Neutrophil (primary cell): ENCODE measurements around the gene MAP3K15.

ENCODE experiments used
- H3K27ac ChIP-seq: fragments of 200-600 bp; sonication (generic); 2 replicates; pipeline ENCODE4 v1.5.1; 2016; ENCODE audit warnings: mild to moderate bottlenecking, moderate library complexity
- H3K27me3 ChIP-seq: fragments of 200-600 bp; sonication (generic); 2 replicates; pipeline ENCODE4 v1.6.0; 2016; ENCODE audit warnings: mild to moderate bottlenecking
- H3K36me3 ChIP-seq: fragments of 200-600 bp; sonication (generic); 2 replicates; pipeline ENCODE4 v1.5.1; 2017
- H3K4me1 ChIP-seq, 2 experiments: fragments of 200-600 bp in 1 of 2; sonication (generic) in 1 of 2; 1 replicate in 1 of 2; 2 replicates in 1 of 2; pipeline versions ENCODE4 v1.5.1 to v1.6.1; 2013 to 2016; ENCODE audit warnings: low read depth in 1 of 2, low read length in 1 of 2, mild to moderate bottlenecking in 1 of 2, moderate library complexity in 1 of 2; ENCODE audit not compliant: control insufficient read depth in 1 of 2, insufficient read depth in 1 of 2
- H3K4me3 ChIP-seq, 2 experiments: fragments of 200-600 bp in 1 of 2; sonication (generic) in 1 of 2; 1 replicate in 1 of 2; 2 replicates in 1 of 2; pipeline ENCODE4 v1.5.1; 2013 to 2016; ENCODE audit warnings: low read depth in 1 of 2, low read length in 1 of 2, mild to moderate bottlenecking in 1 of 2, moderate library complexity in 1 of 2
- H3K9me3 ChIP-seq: fragments of 200-600 bp; sonication (generic); 2 replicates; pipeline ENCODE4 v1.5.1; 2016
- TF ChIP-seq, protein P1 (sequence below): fragments of 200-600 bp; sonication (generic); IDR thresholded peaks from 2 replicates; pipeline ENCODE4 v1.5.1; 2016; ENCODE audit warnings: antibody characterized with exemption

The MAP3K15 gene

DNA sequence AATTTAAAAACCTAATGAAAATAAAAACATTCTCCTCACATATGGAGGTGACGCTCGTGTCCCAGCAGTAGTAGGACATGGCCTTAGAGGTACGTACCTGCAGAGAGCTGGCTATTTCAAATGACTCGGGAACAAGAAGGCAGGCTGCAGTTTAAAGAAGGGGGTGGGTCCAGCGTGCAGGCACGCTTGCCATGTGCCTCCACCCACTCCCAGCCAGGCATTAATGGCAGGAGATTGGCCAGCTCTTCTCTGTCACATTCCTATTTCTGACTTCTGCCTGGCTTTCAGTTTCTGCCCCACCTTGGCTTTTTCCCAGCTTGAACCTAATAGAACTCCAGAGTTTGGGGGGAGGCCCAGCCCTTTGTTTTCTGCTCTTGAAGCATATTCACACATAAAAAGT lies 154.4 kb downstream of the MAP3K15 start:
- Histone ChIP-seq H3K4me3 (no peak overlapping the region), H3K4me1 (peaks cover 10 to 13% of the 10 kb centered on the region in 2 experiments), H3K27ac (no peak overlapping the region), H3K36me3 (peaks cover 18% of the 10 kb centered on the region), H3K9me3 (no peaks in the 10 kb centered on the region), H3K27me3 (no peaks in the 10 kb centered on the region)
- TF ChIP-seq, protein P1, sequence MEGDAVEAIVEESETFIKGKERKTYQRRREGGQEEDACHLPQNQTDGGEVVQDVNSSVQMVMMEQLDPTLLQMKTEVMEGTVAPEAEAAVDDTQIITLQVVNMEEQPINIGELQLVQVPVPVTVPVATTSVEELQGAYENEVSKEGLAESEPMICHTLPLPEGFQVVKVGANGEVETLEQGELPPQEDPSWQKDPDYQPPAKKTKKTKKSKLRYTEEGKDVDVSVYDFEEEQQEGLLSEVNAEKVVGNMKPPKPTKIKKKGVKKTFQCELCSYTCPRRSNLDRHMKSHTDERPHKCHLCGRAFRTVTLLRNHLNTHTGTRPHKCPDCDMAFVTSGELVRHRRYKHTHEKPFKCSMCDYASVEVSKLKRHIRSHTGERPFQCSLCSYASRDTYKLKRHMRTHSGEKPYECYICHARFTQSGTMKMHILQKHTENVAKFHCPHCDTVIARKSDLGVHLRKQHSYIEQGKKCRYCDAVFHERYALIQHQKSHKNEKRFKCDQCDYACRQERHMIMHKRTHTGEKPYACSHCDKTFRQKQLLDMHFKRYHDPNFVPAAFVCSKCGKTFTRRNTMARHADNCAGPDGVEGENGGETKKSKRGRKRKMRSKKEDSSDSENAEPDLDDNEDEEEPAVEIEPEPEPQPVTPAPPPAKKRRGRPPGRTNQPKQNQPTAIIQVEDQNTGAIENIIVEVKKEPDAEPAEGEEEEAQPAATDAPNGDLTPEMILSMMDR = no peak

DNA sequence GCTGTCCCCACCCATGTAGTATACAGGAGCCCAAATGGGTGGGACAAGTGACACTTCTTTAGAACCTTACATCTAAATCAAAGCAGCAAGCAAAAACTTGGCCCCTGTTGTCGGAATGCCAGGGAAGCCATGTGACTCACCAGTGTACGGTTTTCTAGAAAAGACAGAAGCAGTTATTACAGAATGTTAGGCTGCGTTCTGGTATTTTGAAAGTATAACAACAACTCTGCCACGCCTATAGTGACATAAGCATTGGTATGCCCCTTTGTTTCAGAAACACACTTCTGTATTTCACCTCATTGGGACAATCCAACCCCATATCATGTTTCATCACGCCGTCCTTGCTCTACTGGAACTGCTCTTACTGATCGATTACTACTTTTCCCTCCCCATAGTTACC lies 156.8 kb downstream of the MAP3K15 start:
- Histone ChIP-seq H3K36me3 (peaks cover 18% of the 10 kb centered on the region), H3K27ac (peak overlapping the region; percentile 76), H3K4me1 (peaks cover 10 to 13% of the 10 kb centered on the region in 2 experiments)

DNA sequence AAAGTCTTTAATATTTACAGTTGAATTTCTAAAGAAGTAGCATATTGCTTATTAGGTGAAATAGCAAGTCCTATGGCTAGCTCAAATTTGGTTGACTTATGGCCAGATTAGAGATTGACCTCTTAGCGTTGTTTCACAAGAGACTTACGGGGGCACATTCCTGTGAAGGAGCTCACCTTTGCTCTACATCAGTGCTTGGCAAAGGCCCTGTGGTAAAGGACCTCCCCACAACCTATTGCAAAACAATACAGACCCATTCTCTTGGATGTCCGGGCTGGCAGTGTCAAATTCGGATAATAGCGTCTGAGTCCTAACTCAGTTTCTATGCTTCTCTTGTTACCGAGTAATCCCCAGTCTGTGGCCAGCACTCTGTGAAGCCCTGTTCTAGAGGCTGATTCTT lies 160.7 kb downstream of the MAP3K15 start:
- Histone ChIP-seq H3K27me3 (no peaks in the 10 kb centered on the region), H3K4me3 (no peak overlapping the region), H3K36me3 (peaks cover 13% of the 10 kb centered on the region), H3K4me1 (peaks cover 30 to 35% of the 10 kb centered on the region in 2 experiments), H3K9me3 (no peaks in the 10 kb centered on the region), H3K27ac (no peak overlapping the region)
- TF ChIP-seq, protein P1 = no peak

More for the DNA sequence above, 156.8 kb downstream of the MAP3K15 start:
- TF ChIP-seq, protein P1 = no peak
- Histone ChIP-seq H3K4me3 (no peak overlapping the region), H3K27me3 (no peaks in the 10 kb centered on the region), H3K9me3 (no peaks in the 10 kb centered on the region)

DNA sequence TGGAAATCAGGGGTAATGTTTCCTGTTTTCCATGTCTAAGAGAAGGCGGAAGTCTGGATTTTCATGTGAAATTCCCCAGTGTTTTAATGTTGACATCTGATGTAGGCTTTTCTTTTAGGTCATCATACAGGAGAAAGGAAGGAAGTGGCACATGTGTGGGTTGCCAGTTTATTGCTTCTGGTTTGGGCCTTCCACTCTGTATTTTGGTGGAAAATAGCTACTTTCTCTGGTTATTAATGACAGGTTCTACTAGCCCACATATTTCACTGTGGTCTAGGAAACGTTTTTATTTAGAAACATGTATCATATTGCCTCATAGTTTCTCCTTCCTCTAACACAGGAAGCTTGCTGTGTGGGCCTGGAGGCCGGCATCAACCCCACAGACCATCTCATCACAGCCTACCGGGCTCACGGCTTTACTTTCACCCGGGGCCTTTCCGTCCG lies 164.3 kb downstream of the MAP3K15 start:
- H3K4me1 ChIP-seq = peaks cover 22 to 29% of the 10 kb centered on the region in 2 experiments
- no peaks in the 10 kb centered on the region for H3K9me3 ChIP-seq
- peak overlapping the region in 1 of 2 experiments; percentile 20 for H3K4me3 ChIP-seq
- peak overlapping the region; percentile 78 for H3K27ac ChIP-seq
- no peaks in the 10 kb centered on the region for H3K36me3 ChIP-seq
- H3K27me3 ChIP-seq = no peaks in the 10 kb centered on the region
- TF ChIP-seq, protein P1 = no peak

DNA sequence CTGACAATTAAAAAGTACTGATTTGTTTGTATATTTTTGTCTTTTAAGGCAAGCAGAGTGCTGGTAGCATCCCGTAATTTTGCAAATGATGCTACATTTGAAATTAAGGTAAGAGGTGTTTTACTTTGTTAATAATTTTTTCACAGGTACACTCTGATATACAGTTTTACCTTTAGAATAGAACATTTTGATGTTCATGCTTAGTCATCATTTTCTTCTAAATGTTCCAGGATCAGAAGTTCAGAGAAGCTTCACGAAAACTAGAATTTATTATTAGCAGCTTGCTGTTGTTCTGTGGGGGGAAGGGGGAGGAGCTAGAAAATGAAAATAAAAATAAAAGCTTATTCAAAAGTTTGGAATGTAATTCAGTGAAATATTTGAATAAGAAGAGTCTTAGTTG lies 166.0 kb downstream of the MAP3K15 start:
- H3K36me3 ChIP-seq = no peaks in the 10 kb centered on the region
- no peak overlapping the region for H3K4me3 ChIP-seq

More for the DNA sequence above, 166.0 kb downstream of the MAP3K15 start:
- H3K9me3 ChIP-seq = no peaks in the 10 kb centered on the region
- TF ChIP-seq, protein P1 = no peak
- peak overlapping the region; percentile 78 for H3K27ac ChIP-seq
- H3K27me3 ChIP-seq = no peaks in the 10 kb centered on the region
- peaks cover 32 to 42% of the 10 kb centered on the region in 2 experiments for H3K4me1 ChIP-seq
